GM18858 (cell line): Measurements from ENCODE around the gene DENND1A.
"Not testable (repeated sequence)": the region's sequence is repeated elsewhere in the genome, so short reads cannot be mapped to it uniquely, and the experiment has no call there.

Experiments
- ATAC-seq: cut with Tn5 transposase; IDR thresholded peaks from one replicate; pipeline ENCODE4 v1.9.1; 2021; ENCODE audit not compliant: unreplicated experiment

Gene DENND1A

DNA sequence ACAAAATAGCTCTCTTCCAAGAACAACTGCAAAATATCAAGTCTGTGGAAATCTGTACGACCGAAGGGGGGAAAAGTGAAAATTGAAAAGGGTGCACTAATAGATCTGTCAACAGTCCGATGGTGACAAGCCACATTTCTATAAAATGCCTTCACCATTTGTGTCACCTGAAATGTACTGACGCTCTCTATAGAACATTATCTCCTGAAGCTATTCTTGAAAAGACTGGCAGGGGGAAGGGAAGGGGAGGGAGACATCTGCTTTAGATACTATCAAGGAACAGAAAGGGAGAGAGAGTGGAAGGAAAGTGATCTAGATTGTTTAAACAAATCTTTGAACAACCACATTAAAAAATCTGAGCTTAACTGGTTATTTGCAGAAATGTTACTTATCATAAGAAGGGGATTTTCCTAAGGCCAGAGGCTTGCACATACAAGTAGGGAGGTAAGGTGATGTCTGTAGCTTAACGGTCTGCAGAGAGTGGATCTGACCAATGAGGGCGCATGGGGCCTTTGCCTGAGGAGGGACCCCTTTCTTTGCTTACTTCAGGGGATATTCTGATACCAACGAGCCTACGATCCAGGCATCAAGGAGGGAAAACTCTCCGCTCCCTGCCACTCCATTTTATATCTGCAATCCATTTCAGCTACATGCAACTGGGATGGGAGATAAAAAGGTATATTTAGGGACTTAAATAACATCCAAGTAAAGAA lies 481.8 kb downstream of the DENND1A start:
- no peak for ATAC-seq

DNA sequence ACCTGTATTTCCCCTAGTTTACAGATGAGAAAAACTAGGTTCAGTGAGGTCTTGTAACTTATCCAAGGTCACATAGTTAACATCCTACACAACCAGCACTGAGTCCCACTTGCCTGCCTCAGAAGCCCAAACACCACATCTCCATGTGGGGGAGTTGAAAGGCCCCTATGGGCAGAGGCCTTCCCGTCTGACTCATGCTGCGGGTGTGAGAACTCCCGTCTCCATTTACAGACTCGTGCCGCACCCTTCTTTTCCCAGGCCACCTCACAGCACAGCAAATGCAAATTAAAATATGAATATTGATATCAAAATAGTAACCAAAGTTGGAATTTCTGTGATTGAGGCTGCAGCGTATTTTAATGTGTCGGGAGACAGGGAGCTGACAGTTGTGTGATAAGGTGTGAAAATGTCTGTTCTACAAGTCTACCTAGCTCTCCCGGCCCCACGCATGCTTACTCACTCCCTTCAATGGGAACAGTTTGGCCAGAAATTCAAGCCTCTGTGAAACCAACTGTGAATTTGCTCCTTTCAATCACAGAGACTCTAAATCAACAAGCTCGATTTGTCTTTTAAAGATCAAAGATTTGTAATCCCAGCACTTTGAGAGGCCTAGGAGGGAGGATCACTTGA lies 483.8 kb downstream of the DENND1A start:
- ATAC-seq, result no peak

DNA sequence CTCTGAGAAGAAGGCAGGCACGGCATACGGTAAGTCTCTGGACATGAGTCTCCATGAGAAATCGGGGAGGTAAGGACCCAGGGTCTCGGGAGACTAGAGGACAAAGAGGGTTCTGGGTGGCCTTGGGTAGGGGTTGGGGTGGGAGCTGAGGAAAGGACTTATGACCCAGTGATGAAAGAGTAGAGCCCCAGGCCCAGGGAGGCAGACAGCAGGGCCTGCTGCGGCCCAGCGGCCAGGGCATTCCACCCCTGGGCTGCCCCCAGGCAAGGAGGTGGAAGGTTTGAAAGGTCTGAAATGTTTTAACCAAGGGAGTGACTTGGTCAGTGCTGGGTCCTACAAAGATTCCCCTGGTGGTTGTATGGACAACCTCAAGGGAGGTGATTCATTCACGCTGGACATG lies 484.8 kb downstream of the DENND1A start:
- no peak for ATAC-seq

DNA sequence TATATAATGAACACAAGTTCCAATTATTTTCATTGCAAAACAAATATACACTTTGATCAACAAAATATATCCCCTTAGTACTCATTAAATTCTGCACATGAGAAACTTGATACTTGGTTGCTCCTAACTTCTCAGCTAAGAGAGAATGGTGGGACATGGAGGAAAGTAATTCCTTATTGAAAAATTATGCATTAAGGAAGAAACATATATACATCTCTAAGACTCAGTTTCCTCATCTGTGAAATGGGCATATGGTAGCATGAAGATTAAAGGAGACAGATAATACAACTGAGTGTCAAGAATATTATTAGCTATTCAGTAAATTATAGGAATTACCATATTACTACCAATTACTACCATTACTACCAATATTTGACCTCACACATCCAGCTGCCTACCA lies 488.2 kb downstream of the DENND1A start:
- ATAC-seq, result no peak

DNA sequence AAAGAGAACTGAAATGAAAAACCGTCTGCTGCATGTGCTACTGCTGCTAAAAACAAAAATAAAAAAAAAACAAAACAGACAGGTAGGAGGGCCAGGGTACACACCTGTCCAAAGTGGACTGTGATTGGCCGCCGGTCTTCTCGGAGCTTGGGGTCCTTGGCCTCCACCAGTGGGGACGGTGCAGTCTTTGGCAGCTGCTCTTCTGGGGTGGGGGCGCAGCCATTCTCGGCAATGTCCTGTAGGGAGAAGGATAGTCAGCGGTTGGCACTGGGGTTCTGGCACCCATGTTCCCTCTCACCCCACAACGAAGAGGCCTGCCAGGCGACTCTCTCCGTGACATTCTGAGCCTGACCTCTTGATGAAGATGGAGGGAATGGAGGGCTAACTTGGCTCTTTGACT lies 489.7 kb downstream of the DENND1A start:
- no peak for ATAC-seq

DNA sequence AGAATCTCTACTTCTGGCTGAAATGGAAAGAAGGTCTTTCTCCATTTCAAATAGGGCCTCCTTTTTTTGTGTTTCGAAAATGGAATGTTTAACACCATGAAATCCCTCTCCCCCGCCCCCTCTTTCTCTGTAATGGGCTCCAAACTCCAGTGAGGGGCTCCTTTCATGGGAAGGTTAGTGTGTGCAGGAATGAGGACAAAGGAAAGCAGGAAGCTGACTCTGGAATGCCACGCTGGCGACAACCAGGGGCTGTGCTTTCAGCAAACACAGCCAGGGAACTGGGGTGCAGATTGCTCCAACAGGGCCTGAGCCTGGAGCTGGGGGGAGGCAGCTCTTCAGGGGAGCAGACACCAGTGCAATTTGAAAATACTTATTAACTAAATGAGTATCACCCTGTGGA lies 491.1 kb downstream of the DENND1A start:
- ATAC-seq, result no peak

DNA sequence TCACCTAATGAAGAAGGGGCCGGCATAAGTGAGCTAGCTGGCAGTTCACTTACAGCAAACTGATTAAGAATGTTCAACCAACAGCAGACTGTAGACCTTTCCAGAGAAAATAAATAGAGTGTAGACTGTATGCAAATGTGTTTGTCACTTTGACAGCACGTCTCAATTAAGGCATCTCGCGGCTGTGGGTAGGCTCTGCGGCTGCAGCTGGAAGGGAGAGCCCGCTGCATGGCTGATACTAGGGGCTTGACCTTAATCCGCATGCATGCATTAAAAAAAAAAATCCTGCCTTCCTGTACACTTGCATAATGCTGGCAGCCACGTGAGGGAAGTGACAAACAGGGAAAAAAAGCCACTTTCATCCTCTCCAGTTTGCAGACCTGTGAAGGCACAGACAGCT lies 491.6 kb downstream of the DENND1A start:
- no peak for ATAC-seq

DNA sequence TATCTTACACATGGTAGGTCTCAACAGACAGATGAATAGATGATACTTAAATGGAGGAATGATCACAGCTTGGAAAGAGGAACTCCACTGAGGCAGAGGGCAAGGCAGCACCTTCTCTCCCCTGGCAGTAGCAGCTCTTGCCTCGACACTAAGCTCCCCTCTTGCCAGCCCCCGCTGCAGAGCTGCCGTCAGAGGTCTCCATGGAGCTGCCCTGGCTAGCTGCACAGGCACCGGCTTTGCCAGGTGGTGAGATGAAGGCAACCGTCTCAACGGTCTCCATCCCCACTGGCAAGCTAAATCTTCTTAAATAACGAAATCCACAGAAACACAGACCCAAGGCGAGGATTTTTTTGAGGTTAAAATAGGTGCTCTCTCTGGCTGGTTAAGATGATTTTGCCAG lies 492.7 kb downstream of the DENND1A start:
- ATAC-seq, result no peak

DNA sequence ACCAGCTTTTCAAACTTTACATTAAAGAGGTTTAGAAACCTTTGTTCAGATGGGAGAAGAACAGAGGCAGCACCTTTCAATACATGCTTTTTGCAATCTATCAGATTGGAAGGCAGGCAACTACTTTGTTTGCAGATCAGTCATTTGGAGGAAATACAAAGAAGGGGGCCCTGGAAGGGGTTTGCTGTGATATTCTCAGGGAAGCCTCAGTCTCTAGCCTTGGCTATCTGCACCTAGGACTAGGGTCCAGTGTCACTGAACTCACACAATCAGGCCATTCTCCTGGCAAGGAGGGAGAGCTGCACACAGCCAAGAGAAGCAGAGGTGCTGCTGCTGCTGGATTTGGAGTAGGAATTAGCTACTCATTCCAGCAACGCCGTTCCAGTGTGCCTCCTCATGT lies 494.5 kb downstream of the DENND1A start:
- ATAC-seq, result no peak

DNA sequence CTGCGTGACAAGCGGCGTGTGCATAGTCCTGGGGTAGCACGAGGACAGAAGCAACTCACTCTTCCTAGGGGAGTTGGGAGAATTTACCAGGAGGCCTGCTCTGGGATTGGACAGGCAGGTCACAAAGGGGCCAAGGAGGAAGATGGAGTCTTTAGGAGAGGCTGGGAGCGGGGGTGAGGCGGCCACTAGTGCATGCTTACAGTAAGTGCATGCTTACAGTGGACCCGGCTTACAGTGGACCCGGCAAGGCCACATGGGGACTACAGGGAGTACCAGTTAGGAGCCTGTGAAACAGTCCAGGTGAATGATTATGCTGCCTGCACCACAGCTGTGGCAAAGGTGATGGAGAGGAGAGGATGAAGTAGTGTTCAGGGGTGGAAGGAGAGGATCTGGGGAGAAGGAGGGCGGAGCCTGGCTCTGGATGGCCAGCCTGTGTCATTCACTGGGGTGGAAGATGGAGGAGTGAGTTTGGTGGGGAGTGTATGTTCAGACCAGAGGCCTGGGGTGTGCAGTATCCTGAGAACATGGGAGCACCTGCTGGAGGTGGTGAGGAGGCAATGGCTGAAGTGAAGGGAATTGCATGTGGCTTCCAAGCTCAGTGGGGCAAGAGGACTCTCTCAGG lies 495.2 kb downstream of the DENND1A start:
- ATAC-seq, result no peak

DNA sequence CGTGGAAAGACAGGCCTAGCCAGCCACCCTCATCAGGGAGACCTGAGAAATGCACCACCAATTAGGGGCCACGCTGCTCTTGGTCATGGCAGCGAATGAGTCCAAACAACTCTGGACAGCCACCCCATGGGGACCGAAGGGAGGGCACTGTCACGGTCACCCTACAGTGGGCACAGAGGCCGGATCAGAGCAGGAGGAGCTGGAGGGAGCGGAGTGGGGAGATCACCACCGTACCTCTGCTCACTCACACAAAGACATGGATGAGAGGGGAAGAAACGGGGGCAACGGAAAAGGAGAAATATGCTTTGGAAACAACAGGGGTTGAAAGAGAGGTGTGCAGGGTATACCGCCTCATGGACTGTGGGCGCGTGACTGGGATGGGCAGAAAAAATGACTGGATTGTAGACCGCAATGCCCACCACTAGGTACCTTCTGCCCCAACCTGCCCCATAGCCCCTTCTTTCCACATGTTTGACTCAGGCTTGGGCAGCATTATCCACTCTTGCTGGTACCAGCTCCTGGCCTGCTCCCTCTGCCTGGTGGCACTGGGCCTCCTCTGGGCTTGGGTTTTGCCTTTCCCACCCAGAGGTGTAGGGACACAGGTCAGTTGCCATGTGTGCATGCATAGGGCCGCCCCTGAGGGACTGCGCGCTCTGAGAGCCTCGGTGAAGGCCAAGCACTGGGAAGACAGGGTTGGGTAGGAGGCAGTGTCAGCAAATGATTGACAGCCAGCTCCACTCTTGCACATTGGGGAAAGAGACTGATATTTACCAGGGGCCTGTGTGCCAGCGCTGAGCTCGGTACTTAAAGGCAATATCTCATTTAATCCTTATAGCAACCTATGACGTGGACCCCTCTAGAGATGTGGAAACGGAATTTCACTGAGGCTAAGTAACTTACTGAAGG lies 497.3 kb downstream of the DENND1A start:
- no peak for ATAC-seq

DNA sequence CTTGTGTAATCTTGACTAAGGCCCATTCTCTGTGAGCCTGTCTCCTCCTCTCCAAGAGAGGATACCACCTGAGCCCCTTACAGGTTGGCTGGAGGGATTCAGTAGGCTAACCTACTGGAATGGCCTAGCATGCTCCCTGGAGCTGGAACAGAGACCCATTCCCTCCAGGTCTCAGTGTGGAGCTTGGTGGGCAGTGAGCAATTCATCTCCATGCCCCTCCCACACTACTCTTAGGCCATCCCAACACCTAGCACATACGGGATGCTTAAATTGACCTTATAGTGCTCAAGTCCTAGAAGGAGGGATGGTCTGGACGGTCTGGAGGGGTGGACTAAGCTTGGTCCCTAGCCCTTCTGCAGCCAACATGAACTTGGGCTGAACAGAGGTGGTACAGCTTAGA lies 498.3 kb downstream of the DENND1A start:
- no peak for ATAC-seq

DNA sequence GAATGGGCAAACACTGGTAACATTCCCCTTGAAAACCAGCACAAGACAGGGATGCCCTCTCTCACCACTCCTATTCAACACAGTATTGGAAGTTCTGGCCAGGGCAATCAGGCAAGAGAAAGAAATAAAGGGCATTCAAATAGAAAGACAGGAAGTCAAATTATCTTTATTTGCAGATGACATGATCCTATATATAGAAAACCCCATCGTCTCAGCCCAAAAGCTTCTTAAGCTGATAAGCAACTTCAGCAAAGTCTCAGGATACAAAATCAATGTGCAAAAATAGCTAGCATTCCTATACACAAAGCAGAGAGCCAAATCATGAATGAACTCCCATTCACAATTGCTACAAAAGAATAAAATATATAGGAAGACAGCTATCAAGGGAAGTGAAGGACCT lies 501.5 kb downstream of the DENND1A start:
- ATAC-seq, result not testable (repeated sequence)

DNA sequence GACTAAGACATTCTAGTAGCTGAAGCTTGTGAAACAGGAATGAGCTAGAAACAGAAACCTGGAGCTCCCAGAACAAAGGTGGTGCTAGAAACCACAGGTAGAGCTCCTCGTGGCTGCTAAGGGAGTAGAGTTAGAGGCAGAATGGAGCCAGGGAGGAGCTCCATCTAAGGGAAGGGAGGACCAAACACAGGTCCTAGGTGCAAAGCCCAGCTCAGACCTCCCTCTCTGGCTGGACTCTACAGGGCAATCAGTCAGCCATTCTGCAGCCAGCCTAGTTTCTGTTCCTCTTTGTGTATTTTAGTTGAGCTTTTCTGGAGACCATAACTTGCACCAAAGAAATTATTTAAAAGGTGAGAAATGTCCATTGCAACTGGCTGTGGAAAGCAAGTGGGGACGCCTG lies 503.5 kb downstream of the DENND1A start:
- ATAC-seq, result no peak

DNA sequence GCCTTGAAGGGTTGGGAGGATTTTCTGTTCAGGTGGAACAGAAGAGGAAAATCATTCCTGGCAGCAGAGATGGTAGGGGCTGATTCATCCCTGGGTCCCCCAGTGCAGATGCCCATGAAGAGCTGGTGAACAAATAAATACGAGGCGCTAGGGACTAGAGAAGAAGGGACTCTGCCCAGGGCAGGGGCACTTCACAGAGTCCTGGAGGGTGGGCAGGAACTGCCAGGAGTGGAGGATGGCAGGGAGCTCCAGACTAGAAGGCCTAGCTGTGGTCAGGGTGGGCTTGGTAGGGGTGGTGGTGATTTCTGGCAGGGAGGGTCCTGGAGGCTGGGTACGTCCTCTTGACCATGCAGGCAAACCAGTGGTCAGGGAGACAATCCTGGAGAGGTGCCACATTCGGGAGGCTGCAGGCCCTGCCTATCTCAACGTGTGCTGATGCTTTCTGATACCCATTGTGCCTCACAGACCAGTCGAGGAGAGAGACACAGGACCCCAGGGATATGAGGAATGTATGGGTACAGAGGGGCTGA lies 504.0 kb downstream of the DENND1A start:
- ATAC-seq, result no peak

DNA sequence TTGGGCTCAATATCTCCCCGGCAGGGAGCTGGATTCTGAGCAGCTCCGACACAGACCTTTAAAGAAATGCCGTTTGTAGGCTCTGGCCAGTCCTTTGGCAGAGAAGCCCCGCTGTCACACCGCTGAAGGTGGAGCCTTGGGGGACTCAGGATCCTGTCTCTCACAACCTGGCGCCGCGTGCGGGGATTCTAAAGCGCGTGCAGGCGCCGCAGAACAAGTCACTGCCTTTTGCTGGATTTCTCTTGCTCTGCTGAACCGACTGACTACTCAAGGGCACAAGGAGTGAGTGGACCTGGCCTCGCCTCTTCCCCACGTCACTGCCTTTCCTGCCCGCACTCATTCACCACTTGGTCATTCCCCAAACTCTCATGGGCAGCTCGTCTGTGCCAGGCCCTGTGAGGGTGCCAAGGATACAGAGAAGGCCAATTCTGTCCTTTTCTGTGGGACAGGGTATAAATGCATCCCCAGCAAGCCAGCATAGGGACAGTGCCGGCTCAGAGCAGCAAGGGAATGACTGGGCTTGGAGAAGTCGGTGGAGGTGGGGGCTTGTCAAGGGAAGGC lies 504.6 kb downstream of the DENND1A start:
- no peak for ATAC-seq

DNA sequence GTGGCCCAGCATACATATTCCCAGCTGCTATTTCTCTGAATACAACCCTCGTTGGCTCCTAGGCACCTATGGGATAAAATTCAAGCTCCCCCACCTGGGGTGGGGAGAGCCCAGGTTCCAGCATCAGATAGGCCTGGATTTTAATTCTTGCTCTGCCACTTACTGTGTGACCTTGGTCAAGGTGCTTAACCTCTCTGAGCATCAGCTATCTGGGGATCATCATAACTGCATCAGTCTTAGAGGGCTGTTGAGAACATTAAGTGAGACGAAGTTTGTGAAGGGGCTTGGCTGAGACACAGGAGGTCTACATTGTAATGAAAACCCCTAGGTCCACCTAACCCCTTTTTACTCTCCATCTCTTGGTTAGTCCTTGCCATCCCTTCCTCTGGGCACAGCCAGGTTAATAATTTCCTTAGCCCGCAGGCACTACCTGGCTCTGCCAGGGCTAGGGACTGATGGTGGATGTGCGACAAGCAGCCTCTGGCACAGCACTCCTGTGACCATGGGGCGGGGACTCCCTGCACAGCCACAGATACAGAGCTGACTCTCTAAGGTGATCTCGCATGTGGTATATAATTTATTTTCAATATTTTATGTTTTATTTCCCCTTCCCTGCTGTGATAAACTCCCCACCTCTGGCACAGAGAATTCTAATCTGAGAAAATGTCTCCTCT lies 505.2 kb downstream of the DENND1A start:
- ATAC-seq, result no peak

DNA sequence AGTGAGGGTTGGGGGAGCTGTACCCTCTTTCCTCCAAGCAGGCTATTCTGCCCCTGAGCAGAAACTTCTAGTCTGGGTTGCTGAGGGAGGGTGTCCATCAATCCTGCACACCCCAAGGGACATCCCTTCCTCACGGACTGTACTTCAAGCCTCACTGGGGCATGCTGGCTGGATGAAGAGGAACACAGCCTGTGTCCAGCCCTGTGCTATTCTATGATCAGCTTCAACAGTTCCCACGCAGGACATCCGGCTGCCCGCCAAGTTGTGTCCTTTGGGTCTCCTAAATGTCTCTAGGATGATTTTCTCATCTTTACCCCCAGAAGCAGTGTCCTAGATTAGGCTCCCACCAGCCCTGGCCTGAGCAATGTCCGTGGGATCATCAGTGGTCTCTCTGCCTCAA lies 505.8 kb downstream of the DENND1A start:
- no peak for ATAC-seq

DNA sequence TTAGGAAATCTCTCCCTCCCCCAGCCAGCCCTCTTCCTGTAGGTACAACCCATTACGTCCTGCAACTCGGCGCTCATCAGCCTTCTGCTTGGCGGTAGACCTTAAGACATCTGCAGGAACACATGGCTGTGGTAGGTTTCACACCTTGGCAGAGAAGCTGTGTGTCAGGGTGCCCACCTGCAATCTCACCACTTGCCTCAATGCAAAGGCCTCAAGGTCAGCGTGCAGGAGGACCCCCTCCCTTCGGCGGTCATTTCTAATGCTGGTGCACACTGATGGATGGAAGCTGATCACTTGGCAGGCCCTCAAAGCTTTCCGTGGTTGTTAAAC lies 506.6 kb downstream of the DENND1A start:
- no peak for ATAC-seq

DNA sequence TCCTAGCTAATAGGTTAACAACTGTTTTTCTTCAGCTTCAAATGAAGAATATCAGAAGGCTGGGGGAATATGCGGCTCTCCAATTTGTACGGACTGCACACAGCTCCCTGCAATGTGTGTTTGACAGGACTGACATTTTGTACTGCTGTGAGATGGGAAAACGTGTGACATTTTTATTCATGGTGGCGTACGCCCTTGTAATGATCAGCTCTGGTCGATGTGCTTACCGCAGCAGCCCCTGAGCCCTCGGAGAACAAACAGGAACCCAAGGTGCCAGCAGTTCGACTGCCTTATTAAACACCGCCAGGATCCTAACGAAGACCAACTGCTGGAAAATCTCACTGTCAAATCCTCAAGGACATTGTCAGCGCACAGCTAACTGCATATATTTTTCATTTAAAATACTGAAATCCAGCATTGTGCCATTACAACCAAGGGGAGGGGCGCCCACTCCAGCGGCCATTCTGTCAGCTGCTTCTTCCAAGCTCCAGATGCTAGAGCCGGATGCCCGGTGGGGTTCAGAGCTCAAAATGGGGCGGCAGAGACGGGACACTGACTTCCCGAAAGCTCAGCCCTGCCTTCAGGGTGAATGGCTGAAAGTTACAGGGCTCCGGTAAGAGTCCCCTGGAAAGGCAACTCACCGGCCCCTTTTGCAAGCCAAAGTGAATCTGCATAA lies 507.2 kb downstream of the DENND1A start:
- ATAC-seq, result no peak
